ENCODE results near the gene DSC2. TPM values are rescaled to one million over a fixed set of nuclear protein-coding genes. Genes with fewer than 3 reads are reported as not detected.

The DSC2 gene
- total RNA-seq, 1 donor from 2014 or later = not detected

- no peak for TF ChIP-seq CTCF (IDR thresholded peaks at IDR 0.05)
- Mint-ChIP-seq H3K4me1 (no peaks in the 10 kb centered on the region), H3K27ac (no peak overlapping the region), H3K36me3 (ENCODE audit: low read depth) (no peaks in the 10 kb centered on the region), H3K27me3 (peaks cover 6% of the 10 kb centered on the region), H3K4me3 (no peak overlapping the region), H3K9me3 (peaks cover 5% of the 10 kb centered on the region)
- DNase-seq (no peak), ATAC-seq (ENCODE audit: low read depth) (no peak)
- intact Hi-C loops (cut with micrococcal nuclease) = loop anchor here (10.0 kb wide), 1 partner anchor 57 kb away; the partner anchor contains the start of gene DSC2
- CTCF ChIA-PET = no interaction called here
- POLR2A ChIA-PET = no interaction called here
These were observed 54.0 kb downstream of the DSC2 start for GRCh38 chr18:31048216-31048615.

DNA sequence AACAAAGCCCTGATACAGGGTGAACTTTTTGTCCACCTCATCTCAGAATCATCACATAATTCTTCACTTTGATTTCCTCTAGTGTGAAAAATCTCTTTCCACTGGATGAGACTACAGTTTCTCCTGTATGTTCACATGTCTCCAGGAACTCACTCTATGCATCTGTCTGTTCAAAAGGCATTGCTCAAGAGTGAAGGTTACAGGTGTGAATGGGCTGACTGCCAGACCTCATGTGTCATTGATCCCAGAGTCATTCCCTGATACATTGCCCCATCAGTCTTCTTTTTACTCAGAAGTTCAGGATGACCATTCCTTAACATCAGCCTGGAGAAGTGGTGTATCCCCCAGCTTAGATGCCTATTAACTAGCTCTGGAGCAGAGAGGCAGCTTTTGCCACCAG, 55.3 kb downstream of the DSC2 start:
- POLR2A ChIA-PET = no interaction called here
- Mint-ChIP-seq H3K27me3 (peaks cover 14% of the 10 kb centered on the region), H3K9me3 (peaks cover under 1% of the 10 kb centered on the region), H3K4me3 (no peak overlapping the region), H3K27ac (no peak overlapping the region), H3K36me3 (ENCODE audit: low read depth) (no peaks in the 10 kb centered on the region), H3K4me1 (no peaks in the 10 kb centered on the region)
- ATAC-seq (ENCODE audit: low read depth) (no peak), DNase-seq (no peak)
- intact Hi-C loops (cut with micrococcal nuclease) = loop anchor here (10.0 kb wide), 1 partner anchor 58 kb away; the partner anchor contains the start of gene DSC2
- no peak for TF ChIP-seq CTCF (IDR thresholded peaks at IDR 0.05)
- CTCF ChIA-PET = no interaction called here

- ATAC-seq (ENCODE audit: low read depth) = no peak
- intact Hi-C loops (cut with micrococcal nuclease) = loop anchor here (10.0 kb wide), 1 partner anchor 59 kb away; the partner anchor contains the start of gene DSC2
- TF ChIP-seq CTCF (IDR thresholded peaks at IDR 0.05) = no peak
- CTCF ChIA-PET = no interaction called here
- H3K4me3 Mint-ChIP-seq = no peak overlapping the region
- H3K27ac Mint-ChIP-seq = no peak overlapping the region
- POLR2A ChIA-PET = no interaction called here
- no peaks in the 10 kb centered on the region for H3K9me3 Mint-ChIP-seq
- no peaks in the 10 kb centered on the region for H3K4me1 Mint-ChIP-seq
- H3K36me3 Mint-ChIP-seq (ENCODE audit: low read depth) = no peaks in the 10 kb centered on the region
- peaks cover 21% of the 10 kb centered on the region for H3K27me3 Mint-ChIP-seq
- no peak for DNase-seq
These were observed 56.6 kb downstream of the DSC2 start for GRCh38 chr18:31045599-31045998.

GRCh38 chr18:31044926-31045325, 57.3 kb downstream of the DSC2 start:
- TF ChIP-seq CTCF (IDR thresholded peaks at IDR 0.05) = no peak
- peaks cover 24% of the 10 kb centered on the region for H3K27me3 Mint-ChIP-seq
- no peaks in the 10 kb centered on the region for H3K9me3 Mint-ChIP-seq
- POLR2A ChIA-PET = no interaction called here
- ATAC-seq (ENCODE audit: low read depth) = no peak
- no peak overlapping the region for H3K4me3 Mint-ChIP-seq
- CTCF ChIA-PET = no interaction called here
- no peak overlapping the region for H3K27ac Mint-ChIP-seq
- H3K36me3 Mint-ChIP-seq (ENCODE audit: low read depth) = no peaks in the 10 kb centered on the region
- intact Hi-C loops (cut with micrococcal nuclease) = loop anchor here (10.0 kb wide), 1 partner anchor 60 kb away; the partner anchor contains the start of gene DSC2
- no peaks in the 10 kb centered on the region for H3K4me1 Mint-ChIP-seq
- DNase-seq = no peak

DNA sequence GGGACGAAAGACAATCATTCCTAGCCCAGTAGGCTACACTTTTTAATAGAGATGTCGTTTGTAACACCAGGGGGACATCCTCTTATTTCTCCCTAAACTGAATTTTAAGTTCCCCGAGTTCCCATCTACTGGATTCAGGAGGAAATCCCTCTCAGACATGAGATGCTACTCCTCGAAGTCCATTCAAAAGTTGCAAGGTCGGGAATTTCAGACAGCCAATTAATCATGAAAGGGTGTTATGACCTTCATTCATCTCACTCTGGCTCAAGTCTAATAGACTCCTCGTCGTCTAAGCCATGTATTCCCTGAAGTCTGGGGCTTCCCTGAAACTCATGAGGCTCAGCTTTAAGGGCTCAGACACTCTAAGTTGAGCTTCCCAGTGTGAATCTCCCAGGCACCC, 58.5 kb downstream of the DSC2 start:
- no peak for TF ChIP-seq CTCF (IDR thresholded peaks at IDR 0.05)
- intact Hi-C loops (cut with micrococcal nuclease) = loop anchor here (10.0 kb wide), 1 partner anchor 61 kb away; the partner anchor contains the start of gene DSC2
- no peak for DNase-seq
- Mint-ChIP-seq H3K4me1 (no peaks in the 10 kb centered on the region), H3K27ac (no peak overlapping the region), H3K27me3 (peaks cover 26% of the 10 kb centered on the region), H3K4me3 (no peak overlapping the region), H3K9me3 (no peaks in the 10 kb centered on the region), H3K36me3 (ENCODE audit: low read depth) (no peaks in the 10 kb centered on the region)
- no peak for ATAC-seq (ENCODE audit: low read depth)
- POLR2A ChIA-PET = no interaction called here
- CTCF ChIA-PET = no interaction called here
